ENCODE data around the gene IPO4. TPM values are rescaled to one million over a fixed set of nuclear protein-coding genes. Genes with fewer than 3 reads are reported as not detected.

IPO4 gene
- total RNA-seq, 1 experiment from 2014 or later: 116 TPM

- no peaks in the 10 kb centered on the region for H3K79me2 ChIP-seq (ENCODE audit: insufficient read depth, low read length)
- no CpG with 5 or more reads among the region's 40 CpGs for WGBS (ENCODE audit: extremely low coverage, insufficient read length, low lambda C conversion rate)
- H2BK15ac ChIP-seq (ENCODE audit: low read depth, low read length): no peak within 1 kb of the TSS
- no peak within 1 kb of the TSS for H3K4ac ChIP-seq (ENCODE audit: low read depth, low read length)
- H3K56ac ChIP-seq (ENCODE audit: insufficient read length, low read depth, low read length): no peak within 1 kb of the TSS
- H2AK5ac ChIP-seq (ENCODE audit: insufficient read length, low read length): no peak within 1 kb of the TSS
- no peak within 1 kb of the TSS for H4K91ac ChIP-seq (ENCODE audit: insufficient read length, low read depth, low read length)
- H4K20me1 ChIP-seq (ENCODE audit: control insufficient read depth, insufficient read depth, insufficient read length): no peaks in the 10 kb centered on the region
- H2BK20ac ChIP-seq (ENCODE audit: low read depth, low read length, poor library complexity, severe bottlenecking): no peak within 1 kb of the TSS
- H3K14ac ChIP-seq (ENCODE audit: insufficient read depth, low read length): 0 out of 2 replicates have a peak within 1 kb of the TSS, but pooled peaks have one; percentile 10
- peak within 1 kb of the TSS; percentile 3 for H3K18ac ChIP-seq (ENCODE audit: insufficient read length, low read depth, low read length)
- H2BK5ac ChIP-seq (ENCODE audit: insufficient read length, low read length): no peak within 1 kb of the TSS
- no peak within 1 kb of the TSS for H2BK12ac ChIP-seq (ENCODE audit: insufficient read length, low read depth, low read length)
- H2AFZ ChIP-seq (ENCODE audit: low read length): no peak within 1 kb of the TSS
- peaks cover 11% of the 10 kb centered on the region for H3K23me2 ChIP-seq (ENCODE audit: insufficient read length, low read depth, low read length, poor library complexity, severe bottlenecking)
- H3K4me3 Mint-ChIP-seq: peak within 1 kb of the TSS; percentile 94 to 96
- TF ChIP-seq CTCF (conservative IDR thresholded peaks at IDR 0.05): peak; percentile 71
- H3K27me3 ChIP-seq (ENCODE audit: insufficient read depth, low read length): no peaks in the 10 kb centered on the region
- peaks cover 18 to 26% of the 10 kb centered on the region in 2 experiments for H3K4me1 Mint-ChIP-seq
- H4K5ac ChIP-seq (ENCODE audit: insufficient read length, low read depth, low read length): no peak within 1 kb of the TSS
- H3T11ph ChIP-seq (ENCODE audit: low read length): no peak within 1 kb of the TSS
- no peak within 1 kb of the TSS for H2BK120ac ChIP-seq (ENCODE audit: low read depth, low read length, poor library complexity, severe bottlenecking)
- H3K23ac ChIP-seq (ENCODE audit: insufficient read length, low read depth, low read length): no peak within 1 kb of the TSS
- no peaks in the 10 kb centered on the region; the same call in 1 of the 2 replicates for H3K27me3 Mint-ChIP-seq (ENCODE audit: low read depth)
- H3K79me1 ChIP-seq (ENCODE audit: insufficient read depth, low read depth, low read length, poor library complexity, severe bottlenecking): peaks cover 8% of the 10 kb centered on the region
- peak within 1 kb of the TSS; percentile 93 to 95 (median 93) for H3K27ac Mint-ChIP-seq
- H3K9ac ChIP-seq (ENCODE audit: extremely low read depth, insufficient read length, low read length): peak within 1 kb of the TSS; percentile 64
- H3K9me3 ChIP-seq (ENCODE audit: control insufficient read depth, low read depth, low read length): no peaks in the 10 kb centered on the region
- no peak within 1 kb of the TSS for H4K8ac ChIP-seq (replicated peaks; ENCODE audit: insufficient read length, low read depth, low read length)
- H3K4me2 ChIP-seq (ENCODE audit: insufficient read depth, insufficient read length, low read length): peak within 1 kb of the TSS; percentile 56
- H3K27ac ChIP-seq (ENCODE audit: insufficient read length, low read depth, low read length): no peak within 1 kb of the TSS
- H3K4me1 ChIP-seq (ENCODE audit: insufficient read depth, low read length): no peaks in the 10 kb centered on the region
- peak; percentile 86 for DNase-seq
- peaks cover 0 to 23% (median 16%) of the 10 kb centered on the region in 3 experiments; a peak in 5 of 7 replicates for H3K36me3 Mint-ChIP-seq (ENCODE audit: insufficient read depth in 1 of 3, low read depth in 3 of 3)
- H3K9me3 Mint-ChIP-seq: no peaks in the 10 kb centered on the region; a peak in 1 of 5 replicates
Measured at GRCh38 chr14:24215495-24216344, 27.1 kb upstream of the IPO4 start, which contains the start of gene MDP1. Gene MDP1, minus strand, starts transcription at chr14:24216066. Its CDS starts 111 bp downstream, at chr14:24215955.
